Urinary bladder (tissue), 4 donors: Measurements from ENCODE around the gene SLC6A6. TPM values are rescaled to one million over a fixed set of nuclear protein-coding genes. Genes with fewer than 3 reads are reported as not detected.

Source experiments
- DNase-seq: peaks from one replicate; pipeline ENCODE4 v3.0.0-alpha.2; 2015; ENCODE audit errors: extremely low spot score
- H3K27ac ChIP-seq: one replicate; pipeline ENCODE4 v1.5.1; 2013; ENCODE audit warnings: low read depth, mild to moderate bottlenecking, moderate library complexity
- H3K36me3 ChIP-seq: one replicate; pipeline ENCODE4 v1.6.1; 2013; ENCODE audit warnings: mild to moderate bottlenecking, moderate library complexity; ENCODE audit not compliant: insufficient read depth
- H3K4me1 ChIP-seq: one replicate; pipeline ENCODE4 v1.6.1; 2013; ENCODE audit warnings: mild to moderate bottlenecking, moderate library complexity; ENCODE audit not compliant: insufficient read depth
- H3K4me3 ChIP-seq: one replicate; pipeline ENCODE4 v1.5.1; 2013; ENCODE audit warnings: low read depth, low read length
- WGBS: extraction: QIAGEN DNeasy Blood & Tissue Kit; methylation state at CpG from one replicate; pipeline ENCODE4 v1.1.7; 2013; 5-methylcytosine and 5-hydroxymethylcytosine counted together
- polyA plus RNA-seq: library from polyadenylated mRNA; stranded (reverse); fragments of 200-250 nt; gene quantifications from one replicate; pipeline ENCODE4 v1.2.3, GENCODE V29; 2013
- total RNA-seq: library from RNA; depleted of rRNA; stranded (reverse); fragments of >200 nt; gene quantifications from one replicate; pipeline ENCODE4 v1.2.3, GENCODE V29; 2014
- donor health status: healthy with polysubstance abuse.
- donor health status: healthy.

The SLC6A6 gene
- total and polyA plus RNA-seq, 2 donors: 8.0 to 9.2 TPM

DNA sequence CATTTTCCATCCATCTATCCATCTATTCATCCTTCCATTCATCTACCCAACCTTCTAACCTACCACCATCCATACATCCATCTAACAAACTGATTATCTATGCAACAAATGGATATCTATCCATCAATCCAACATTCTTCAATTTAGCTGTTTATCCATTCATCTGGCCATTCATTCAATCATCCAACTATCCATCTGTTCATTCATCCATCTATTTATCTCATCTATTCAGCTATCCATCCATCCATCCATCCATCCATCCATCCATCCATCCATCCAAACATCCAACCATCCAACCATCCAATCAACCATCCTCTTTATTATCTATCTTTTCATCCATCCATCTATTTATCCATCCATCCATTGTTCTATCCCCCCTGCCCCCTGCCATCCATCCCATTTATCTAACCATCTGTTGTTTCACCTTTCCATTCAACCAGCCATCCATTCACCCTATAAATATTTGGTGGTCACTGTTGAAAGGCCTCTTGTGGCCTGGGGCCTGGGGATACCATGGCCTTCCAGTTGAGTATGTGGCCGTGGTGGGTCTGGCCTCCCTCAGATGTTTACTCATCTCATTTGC is 44.7 kb downstream of the SLC6A6 start:
- H3K36me3 ChIP-seq: no peaks in the 10 kb centered on the region
- H3K27ac ChIP-seq: no peak overlapping the region
- no peak for DNase-seq
- WGBS: 93% methylated on average over 1 of the region's 1 CpG
- H3K4me3 ChIP-seq: no peak overlapping the region
- H3K4me1 ChIP-seq: no peaks in the 10 kb centered on the region

- H3K27ac ChIP-seq: no peak overlapping the region
- no peaks in the 10 kb centered on the region for H3K4me1 ChIP-seq
- H3K4me3 ChIP-seq: no peak overlapping the region
- H3K36me3 ChIP-seq: no peaks in the 10 kb centered on the region
- DNase-seq: no peak
- WGBS: 98% methylated on average over 4 of the region's 4 CpGs
Observed at GRCh38 chr3:14448063-14448462, 45.7 kb downstream of the SLC6A6 start.

- WGBS: 90% methylated on average over 15 of the region's 15 CpGs
- Histone ChIP-seq H3K4me3 (no peak overlapping the region), H3K36me3 (no peaks in the 10 kb centered on the region), H3K27ac (no peak overlapping the region), H3K4me1 (no peaks in the 10 kb centered on the region)
- DNase-seq: no peak
Observed at GRCh38 chr3:14448756-14449727, 46.6 kb downstream of the SLC6A6 start.

- H3K36me3 ChIP-seq: no peaks in the 10 kb centered on the region
- H3K4me3 ChIP-seq: no peak overlapping the region
- no peak for DNase-seq
- H3K27ac ChIP-seq: no peak overlapping the region
- WGBS: 98% methylated on average over 3 of the region's 3 CpGs
- H3K4me1 ChIP-seq: no peaks in the 10 kb centered on the region
Observed at GRCh38 chr3:14450506-14450905, 48.1 kb downstream of the SLC6A6 start.

DNA sequence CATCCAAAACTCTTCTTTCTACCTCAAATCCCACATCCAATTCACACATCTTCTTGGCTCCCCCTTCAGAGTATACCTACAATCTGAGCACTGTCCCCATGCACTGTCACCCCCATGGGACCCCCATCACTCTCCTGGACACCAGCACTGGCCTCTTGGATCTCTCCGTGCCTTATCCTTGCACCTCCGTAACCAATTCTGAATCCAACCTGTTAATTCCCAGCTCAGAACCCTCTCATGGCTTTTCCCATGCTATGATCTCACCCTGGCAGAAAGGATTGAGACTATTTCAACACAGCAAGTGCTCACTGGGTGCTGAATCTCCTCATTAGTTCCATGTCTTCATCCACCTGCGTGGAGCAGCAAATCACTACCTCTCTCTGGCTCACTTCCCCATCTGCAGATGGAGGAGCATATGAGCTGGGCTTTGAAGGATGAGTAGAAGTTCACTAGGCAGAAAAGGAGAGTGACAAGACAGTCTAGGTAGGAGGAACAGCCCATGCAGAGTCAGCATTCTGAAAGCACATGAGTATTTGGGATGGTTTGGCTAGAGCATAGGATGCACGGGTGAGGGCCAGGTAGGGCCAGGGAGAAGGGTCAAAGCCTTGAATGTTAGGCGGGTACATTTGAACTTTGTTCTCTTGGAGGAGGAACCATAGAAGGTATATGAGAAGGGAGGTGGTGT is 48.7 kb downstream of the SLC6A6 start:
- WGBS: 98% methylated on average over 5 of the region's 5 CpGs
- H3K36me3 ChIP-seq: no peaks in the 10 kb centered on the region
- no peaks in the 10 kb centered on the region for H3K4me1 ChIP-seq
- no peak overlapping the region for H3K4me3 ChIP-seq
- no peak for DNase-seq
- H3K27ac ChIP-seq: no peak overlapping the region

DNA sequence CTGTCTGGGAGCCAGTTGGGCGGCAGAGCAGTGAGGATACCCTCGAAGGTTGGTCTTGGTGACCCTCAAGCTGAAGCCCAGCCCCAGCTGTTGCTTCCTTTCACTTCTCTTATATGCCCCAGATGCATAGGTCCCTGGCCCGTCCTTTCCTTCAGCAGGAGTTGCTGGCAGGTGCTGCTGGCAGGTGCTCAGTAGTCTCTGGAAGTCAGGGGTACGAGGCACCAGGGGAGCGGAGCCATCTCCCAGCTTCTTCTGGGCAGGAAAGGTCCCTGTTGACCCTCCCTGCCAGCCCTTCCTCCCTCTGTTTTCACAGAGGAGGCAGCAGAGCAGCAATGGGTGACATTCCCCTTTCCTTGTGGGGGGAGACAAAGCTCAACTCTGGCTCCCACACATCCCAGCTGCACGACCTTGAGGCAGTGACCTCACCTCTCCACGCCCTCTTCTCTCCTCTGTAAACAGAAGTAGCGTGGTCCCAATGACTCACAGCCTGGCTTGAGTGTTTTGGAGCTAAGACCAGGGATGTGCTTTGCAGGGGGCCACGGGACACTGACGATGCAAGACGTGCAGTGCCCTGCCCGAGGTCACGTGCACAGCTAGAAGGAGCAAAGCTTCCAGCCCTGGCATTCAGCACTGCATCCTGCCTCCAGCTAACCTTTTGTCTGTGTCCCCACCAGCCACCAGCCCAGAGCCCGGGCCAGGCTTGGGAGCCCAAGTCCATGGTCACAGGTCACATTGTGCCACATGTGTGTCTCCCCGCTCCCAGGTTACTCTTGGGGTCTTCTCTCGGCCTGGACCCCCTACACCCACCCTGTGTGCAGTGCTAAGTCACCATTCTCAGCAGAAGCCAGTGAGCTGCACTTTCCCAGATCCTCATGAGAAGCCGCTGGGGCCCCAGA is 49.7 kb downstream of the SLC6A6 start:
- no peak overlapping the region for H3K4me3 ChIP-seq

GRCh38 chr3:14452740-14453710 is 50.6 kb downstream of the SLC6A6 start:
- DNase-seq: peak; percentile 91
- Histone ChIP-seq H3K4me1 (no peaks in the 10 kb centered on the region), H3K36me3 (no peaks in the 10 kb centered on the region), H3K27ac (peak overlapping the region; percentile 78), H3K4me3 (no peak overlapping the region)
- 12% methylated on average over 25 of the region's 25 CpGs for WGBS

More for the DNA sequence above, 49.7 kb downstream of the SLC6A6 start:
- no peaks in the 10 kb centered on the region for H3K4me1 ChIP-seq
- peak overlapping the region; percentile 76 for H3K27ac ChIP-seq
- no peaks in the 10 kb centered on the region for H3K36me3 ChIP-seq
- no peak for DNase-seq
- 41% methylated on average over 17 of the region's 17 CpGs for WGBS

GRCh38 chr3:14453876-14454638 is 51.7 kb downstream of the SLC6A6 start:
- H3K4me3 ChIP-seq: no peak overlapping the region
- H3K4me1 ChIP-seq: no peaks in the 10 kb centered on the region
- no peak overlapping the region for H3K27ac ChIP-seq
- H3K36me3 ChIP-seq: no peaks in the 10 kb centered on the region
- 59% methylated on average over 23 of the region's 23 CpGs for WGBS
- no peak for DNase-seq

DNA sequence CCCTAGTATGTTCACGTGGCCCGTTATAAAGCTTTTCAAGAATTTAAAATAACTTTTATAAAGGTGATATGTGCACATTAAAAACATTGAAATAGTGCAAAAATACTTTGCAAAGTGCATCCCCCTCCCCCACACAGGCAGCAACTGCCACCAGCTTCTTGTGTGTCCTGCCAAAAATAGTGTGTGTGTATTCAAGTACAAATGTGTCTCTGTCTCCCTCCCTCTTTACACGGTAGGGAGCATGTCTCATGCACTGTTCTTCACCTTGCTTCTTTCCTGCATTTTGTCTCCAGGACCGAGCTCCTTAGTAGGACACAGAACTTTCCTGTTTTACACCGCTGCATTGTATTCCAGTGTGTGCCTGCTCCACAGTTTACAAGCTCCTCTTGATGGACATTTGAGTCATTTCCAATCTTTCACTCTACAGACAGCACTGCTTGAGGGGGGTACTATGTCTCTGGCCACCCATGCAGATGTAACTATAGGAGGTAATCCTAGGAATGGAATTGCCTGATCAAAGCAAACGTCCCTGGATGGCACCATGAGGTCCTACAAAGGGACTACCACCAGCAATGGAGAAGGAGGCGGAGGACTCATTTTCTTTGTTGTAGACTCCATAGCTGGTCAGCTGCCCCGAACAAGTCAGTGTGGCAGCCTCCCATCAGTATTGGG is 52.4 kb downstream of the SLC6A6 start:
- WGBS: 79% methylated on average over 8 of the region's 8 CpGs
- Histone ChIP-seq H3K36me3 (no peaks in the 10 kb centered on the region), H3K27ac (no peak overlapping the region), H3K4me3 (no peak overlapping the region), H3K4me1 (no peaks in the 10 kb centered on the region)
- no peak for DNase-seq

DNA sequence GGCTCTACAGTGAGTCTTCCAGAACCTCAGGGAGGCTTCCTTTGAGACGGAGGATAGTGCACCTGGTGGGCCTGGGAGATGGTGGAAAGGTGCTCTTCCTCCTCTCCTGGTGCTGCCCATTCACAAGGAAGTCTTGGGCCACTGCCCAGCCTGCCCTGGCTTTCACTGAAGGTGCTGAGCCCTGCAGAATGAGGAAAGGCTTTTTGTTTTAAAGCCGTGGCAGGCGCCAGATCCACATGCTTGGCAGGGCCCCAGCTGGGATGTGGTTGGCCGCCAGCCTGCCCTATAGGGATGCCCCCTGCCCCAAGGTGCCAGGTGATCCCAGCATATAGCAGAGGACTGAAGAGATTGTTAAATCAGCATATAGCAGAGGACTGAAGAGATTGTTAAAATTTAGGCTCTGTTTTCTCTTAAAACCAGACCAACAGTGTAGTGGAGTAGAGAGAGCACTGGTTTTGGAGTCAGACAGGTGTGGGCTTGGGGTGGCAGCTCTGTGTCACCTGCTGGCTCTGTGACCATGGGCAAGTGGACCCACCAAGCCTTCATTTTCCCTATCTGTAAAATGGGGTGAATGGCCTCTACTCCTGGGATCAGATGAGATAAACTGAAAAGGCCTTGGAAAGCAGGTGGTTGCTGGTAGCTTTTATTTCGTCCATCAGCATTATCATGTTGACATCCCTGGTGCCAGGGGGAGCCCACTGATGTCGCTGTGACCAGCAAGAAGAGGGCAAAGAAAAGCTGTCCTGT is 53.3 kb downstream of the SLC6A6 start:
- no peak for DNase-seq

DNA sequence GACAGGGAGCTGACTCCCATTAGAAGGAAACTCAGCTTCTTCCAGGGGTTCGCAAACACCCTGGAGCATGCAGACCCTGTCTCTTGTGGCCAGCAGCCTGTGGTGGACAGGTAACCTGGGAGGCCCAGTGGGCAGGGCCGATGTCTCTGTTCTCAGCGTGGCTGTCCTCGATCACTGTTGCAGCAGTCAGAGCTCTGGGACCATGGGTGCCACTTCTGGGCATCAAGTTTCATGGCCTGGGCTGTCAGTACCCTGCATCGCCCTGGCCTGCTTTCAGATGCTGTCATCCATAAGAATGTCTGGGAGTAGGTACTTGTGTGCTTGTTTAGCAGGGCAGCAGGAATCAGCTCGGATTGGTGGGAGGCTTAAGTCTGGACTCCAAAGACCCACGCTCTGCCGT is 54.4 kb downstream of the SLC6A6 start:
- no peaks in the 10 kb centered on the region for H3K4me1 ChIP-seq
- no peak overlapping the region for H3K27ac ChIP-seq

More for the DNA sequence above, 53.3 kb downstream of the SLC6A6 start:
- no peak overlapping the region for H3K27ac ChIP-seq
- no peaks in the 10 kb centered on the region for H3K36me3 ChIP-seq
- H3K4me1 ChIP-seq: no peaks in the 10 kb centered on the region
- WGBS: 72% methylated on average over 6 of the region's 6 CpGs
- no peak overlapping the region for H3K4me3 ChIP-seq

More for the DNA sequence above, 54.4 kb downstream of the SLC6A6 start:
- H3K36me3 ChIP-seq: no peaks in the 10 kb centered on the region
- DNase-seq: no peak
- no peak overlapping the region for H3K4me3 ChIP-seq
- WGBS: 94% methylated on average over 8 of the region's 8 CpGs
